Measurements from ENCODE around the gene CHST9. TPM values are rescaled to one million over a fixed set of nuclear protein-coding genes. Genes with fewer than 3 reads are reported as not detected.

CHST9 gene
- total and polyA plus RNA-seq, 7 donors: 0.12 to 3.1 (median 0.95) TPM; not detected in 1

DNA sequence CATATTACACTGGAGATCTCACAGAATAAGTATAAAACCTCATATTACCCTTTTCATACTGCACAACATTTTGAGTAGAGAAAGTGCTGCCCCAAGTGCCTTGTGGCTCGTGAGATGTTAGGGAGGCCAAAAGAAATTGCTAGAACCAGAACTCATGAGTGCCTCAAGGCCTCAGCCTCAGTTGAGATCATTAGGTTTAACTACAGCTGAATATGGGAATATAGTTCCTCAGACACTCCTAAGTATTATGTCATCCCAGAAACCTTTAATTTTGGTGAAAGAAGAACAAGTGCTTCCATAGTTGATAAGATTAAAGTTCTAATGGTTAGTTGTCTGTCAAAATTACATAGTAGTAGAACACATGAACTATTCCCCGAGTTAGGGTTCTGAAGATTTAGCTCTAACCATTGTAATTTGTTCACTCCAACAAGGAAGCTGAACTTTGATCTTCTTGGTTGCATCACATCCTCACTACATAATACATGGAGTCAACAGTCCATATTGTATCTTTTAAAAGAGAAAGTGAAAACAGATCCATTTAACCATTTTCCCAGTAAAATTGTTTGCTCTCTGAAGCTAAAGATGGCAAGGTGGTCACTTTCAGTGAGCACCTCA lies 310.0 kb downstream of the CHST9 start:
- DNase-seq: no peak
- no peak overlapping the region for H3K4me3 ChIP-seq
- TF ChIP-seq POLR2A (IDR thresholded peaks at IDR 0.05) (no peak), EP300 (IDR thresholded peaks at IDR 0.05) (no peak), POLR2AphosphoS5 (IDR thresholded peaks at IDR 0.05) (no peak)
- TF ChIP-seq, protein P1, sequence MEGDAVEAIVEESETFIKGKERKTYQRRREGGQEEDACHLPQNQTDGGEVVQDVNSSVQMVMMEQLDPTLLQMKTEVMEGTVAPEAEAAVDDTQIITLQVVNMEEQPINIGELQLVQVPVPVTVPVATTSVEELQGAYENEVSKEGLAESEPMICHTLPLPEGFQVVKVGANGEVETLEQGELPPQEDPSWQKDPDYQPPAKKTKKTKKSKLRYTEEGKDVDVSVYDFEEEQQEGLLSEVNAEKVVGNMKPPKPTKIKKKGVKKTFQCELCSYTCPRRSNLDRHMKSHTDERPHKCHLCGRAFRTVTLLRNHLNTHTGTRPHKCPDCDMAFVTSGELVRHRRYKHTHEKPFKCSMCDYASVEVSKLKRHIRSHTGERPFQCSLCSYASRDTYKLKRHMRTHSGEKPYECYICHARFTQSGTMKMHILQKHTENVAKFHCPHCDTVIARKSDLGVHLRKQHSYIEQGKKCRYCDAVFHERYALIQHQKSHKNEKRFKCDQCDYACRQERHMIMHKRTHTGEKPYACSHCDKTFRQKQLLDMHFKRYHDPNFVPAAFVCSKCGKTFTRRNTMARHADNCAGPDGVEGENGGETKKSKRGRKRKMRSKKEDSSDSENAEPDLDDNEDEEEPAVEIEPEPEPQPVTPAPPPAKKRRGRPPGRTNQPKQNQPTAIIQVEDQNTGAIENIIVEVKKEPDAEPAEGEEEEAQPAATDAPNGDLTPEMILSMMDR (IDR thresholded peaks at IDR 0.05): no peak
- H3K36me3 ChIP-seq: no peaks in the 10 kb centered on the region
- no peaks in the 10 kb centered on the region for H3K4me1 ChIP-seq
- 47 to 76% methylated on average over 2 of the region's 2 CpGs for WGBS, 2 donors
- H3K27me3 ChIP-seq: no peaks in the 10 kb centered on the region
- intact Hi-C loops (cut with DNase I): no loop called here
- H3K9me3 ChIP-seq: no peaks in the 10 kb centered on the region
- H3K27ac ChIP-seq: no peak overlapping the region

DNA sequence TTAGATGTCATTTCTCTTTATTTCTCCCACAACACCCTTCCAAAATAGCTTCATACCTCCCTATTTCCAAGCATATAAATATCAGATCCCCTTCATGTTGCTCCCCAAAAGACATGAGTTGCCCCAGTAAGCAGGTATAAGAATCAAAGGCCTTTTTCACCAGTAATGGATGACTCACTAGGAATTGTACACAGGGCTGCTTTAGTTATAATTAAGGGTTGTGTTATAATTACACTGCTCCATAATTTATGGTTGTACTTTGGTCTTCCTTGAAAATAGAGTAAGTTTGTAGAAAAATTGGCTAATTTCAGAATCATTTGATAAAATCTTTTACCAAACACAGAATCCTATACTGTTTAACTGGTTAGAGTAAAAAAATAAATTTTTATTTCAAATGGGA lies 310.8 kb downstream of the CHST9 start:
- TF ChIP-seq, protein P1 (IDR thresholded peaks at IDR 0.05): no peak
- no peak for TF ChIP-seq POLR2A (IDR thresholded peaks at IDR 0.05)
- Histone ChIP-seq H3K4me3 (no peak overlapping the region), H3K27ac (no peak overlapping the region), H3K4me1 (peaks cover 0 to 3% (median 0%) of the 10 kb centered on the region in 4 donors), H3K9me3 (no peaks in the 10 kb centered on the region), H3K27me3 (no peaks in the 10 kb centered on the region), H3K36me3 (no peaks in the 10 kb centered on the region)
- no peak for DNase-seq
- intact Hi-C loops (cut with DNase I): no loop called here

DNA sequence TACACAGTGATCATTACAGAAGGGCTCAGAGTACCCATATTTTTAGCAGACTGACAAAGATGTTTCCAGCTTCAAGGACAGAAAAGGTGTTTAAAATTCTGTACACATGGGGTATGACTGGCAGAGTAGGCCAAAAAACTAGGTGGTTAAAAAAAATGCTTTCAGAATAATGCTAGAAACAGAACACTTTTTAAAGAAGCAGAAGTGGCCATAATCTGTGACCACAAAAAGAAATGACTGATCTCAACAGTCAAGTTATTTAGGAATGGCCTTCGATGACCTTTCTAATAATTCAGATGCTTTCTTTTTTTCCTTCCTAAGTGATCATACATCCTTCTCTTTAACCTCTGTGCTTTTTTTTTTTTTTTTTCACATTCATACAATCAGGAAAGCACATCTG lies 315.5 kb downstream of the CHST9 start:
- Histone ChIP-seq H3K4me3 (no peak overlapping the region), H3K27me3 (no peaks in the 10 kb centered on the region), H3K4me1 (peaks cover 0 to 10% (median 4%) of the 10 kb centered on the region in 4 donors), H3K27ac (no peak overlapping the region), H3K36me3 (no peaks in the 10 kb centered on the region), H3K9me3 (no peaks in the 10 kb centered on the region)
- 64 to 91% methylated on average over 1 of the region's 1 CpG for WGBS, 2 donors
- intact Hi-C loops (cut with DNase I): no loop called here
- DNase-seq: no peak
- no peak for TF ChIP-seq EP300 (IDR thresholded peaks at IDR 0.05)

DNA sequence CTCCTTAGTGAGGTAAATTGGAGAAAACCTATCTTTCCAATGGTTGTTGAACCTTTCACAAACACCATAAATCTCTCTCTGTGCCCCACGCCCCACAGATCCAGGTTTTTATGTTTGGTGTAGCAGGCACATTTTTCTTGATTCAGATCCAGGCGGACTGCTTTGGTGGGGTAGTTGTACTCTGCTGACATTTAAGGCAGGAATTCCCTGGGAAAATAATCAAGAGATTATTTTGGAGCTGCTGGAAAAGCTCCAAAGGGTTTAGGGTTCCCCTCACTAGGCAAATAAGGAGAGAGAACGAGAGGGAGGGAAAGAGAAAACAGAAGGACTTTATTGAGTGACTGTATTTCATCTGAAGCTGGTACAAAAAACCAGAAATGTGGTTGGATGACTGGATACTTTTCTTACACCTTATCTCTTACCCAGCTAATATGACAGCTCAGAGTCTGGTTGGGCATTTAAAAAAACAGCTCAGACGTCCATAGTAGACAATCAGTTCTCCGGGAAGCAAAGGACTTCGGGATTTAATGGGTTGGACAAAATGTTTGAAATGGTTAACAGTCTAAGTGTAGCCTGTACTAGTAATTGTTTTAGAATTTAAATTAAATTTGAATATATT lies 316.0 kb downstream of the CHST9 start:
- Histone ChIP-seq H3K9me3 (no peaks in the 10 kb centered on the region), H3K27ac (no peak overlapping the region), H3K4me3 (peak overlapping the region in 1 of 4 donors; percentile 4), H3K4me1 (peaks cover 0 to 10% (median 4%) of the 10 kb centered on the region in 4 donors), H3K27me3 (peaks cover 0 to 4% (median 0%) of the 10 kb centered on the region in 3 donors), H3K36me3 (no peaks in the 10 kb centered on the region)
- intact Hi-C loops (cut with DNase I): no loop called here
- TF ChIP-seq POLR2A (IDR thresholded peaks at IDR 0.05) (no peak), EP300 (IDR thresholded peaks at IDR 0.05) (no peak), POLR2AphosphoS5 (IDR thresholded peaks at IDR 0.05) (no peak)
- TF ChIP-seq, protein P1 (IDR thresholded peaks at IDR 0.05): no peak
- DNase-seq: no peak
- WGBS, 2 donors: 35 to 55% methylated on average over 6 of the region's 6 CpGs

DNA sequence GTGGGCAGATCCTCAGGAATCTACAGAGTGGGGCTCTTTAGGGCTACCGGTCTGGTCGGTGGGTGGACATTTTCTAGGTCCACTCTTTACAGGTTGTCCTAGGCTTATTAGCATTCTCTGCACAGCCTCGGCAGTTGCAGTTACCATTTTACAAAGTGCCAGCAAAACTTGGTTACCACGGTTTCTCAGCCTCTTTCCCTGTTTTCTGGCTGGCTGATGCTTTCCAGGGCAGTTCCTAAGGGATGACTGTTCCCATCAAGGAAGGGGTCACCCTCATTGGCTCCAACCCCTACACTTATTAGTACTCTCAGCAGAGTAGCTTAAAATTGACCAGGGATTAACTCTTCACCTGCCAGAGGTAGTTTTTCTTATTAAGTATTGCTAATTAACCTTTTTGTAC lies 317.6 kb downstream of the CHST9 start:
- Histone ChIP-seq H3K27me3 (peaks cover 0 to 16% (median 4%) of the 10 kb centered on the region in 3 donors), H3K27ac (no peak overlapping the region), H3K36me3 (no peaks in the 10 kb centered on the region), H3K4me3 (no peak overlapping the region), H3K4me1 (peaks cover 0 to 16% (median 10%) of the 10 kb centered on the region in 4 donors), H3K9me3 (no peaks in the 10 kb centered on the region)
- TF ChIP-seq POLR2AphosphoS5 (IDR thresholded peaks at IDR 0.05) (no peak), POLR2A (IDR thresholded peaks at IDR 0.05) (no peak), EP300 (IDR thresholded peaks at IDR 0.05) (no peak)
- TF ChIP-seq, protein P1 (IDR thresholded peaks at IDR 0.05): no peak
- DNase-seq: no peak
- 77 to 82% methylated on average over 4 of the region's 4 CpGs for WGBS, 2 donors
- intact Hi-C loops (cut with DNase I): no loop called here

Measured in sigmoid colon (tissue), 7 donors.